Measurements from ENCODE around the gene TDRD7. TPM values are rescaled to one million over a fixed set of nuclear protein-coding genes. Genes with fewer than 3 reads are reported as not detected.

TDRD7 gene
- total and polyA plus RNA-seq, 2 of the 8 experiments (the other 6 are each of a cell fraction or from before 2014, with no cell fraction given), result 1.2 to 2.3 TPM

GRCh38 chr9:97531888-97532376 lies 120.0 kb downstream of the TDRD7 start:
- Histone ChIP-seq H3K9ac (replicated peaks in 1 of 4; ENCODE audit: extremely low read depth in 1 of 4, low read depth in 3 of 4, low read length in 3 of 4) (no peak overlapping the region), H3K56ac (replicated peaks; ENCODE audit: insufficient read length, low read depth, low read length) (no peak overlapping the region), H4K5ac (ENCODE audit: insufficient read length, low read depth, low read length) (no peak overlapping the region), H3K27ac (ENCODE audit: low read depth, low read length) (no peak overlapping the region), H2BK120ac (replicated peaks; ENCODE audit: low read depth, low read length) (no peak overlapping the region), H3K4me2 (ENCODE audit: insufficient read depth in 1 of 2, low read depth in 2 of 2, low read length in 2 of 2) (no peak overlapping the region), H3K23ac (ENCODE audit: insufficient read length) (no peak overlapping the region), H2BK12ac (ENCODE audit: low read depth, low read length) (no peak overlapping the region), H3K36me3 (ENCODE audit: control insufficient read depth in 2 of 4, insufficient read depth in 4 of 4, low read length in 3 of 4) (no peaks in the 10 kb centered on the region), H2BK5ac (ENCODE audit: low read depth, low read length) (no peak overlapping the region), H3K79me1 (ENCODE audit: low read depth, low read length) (no peaks in the 10 kb centered on the region), H2AK5ac (ENCODE audit: low read depth, low read length) (no peak overlapping the region), H2BK15ac (ENCODE audit: low read length) (no peak overlapping the region), H3K9me3 (ENCODE audit: insufficient read depth in 2 of 2, low read depth in 1 of 2, low read length in 1 of 2) (no peaks in the 10 kb centered on the region), H3K4ac (replicated peaks; ENCODE audit: insufficient read length, low read depth, low read length) (no peak overlapping the region), H3K4me3 (ENCODE audit: extremely low read depth in 1 of 4, insufficient read depth in 2 of 4, low read depth in 3 of 4, low read length in 4 of 4) (no peak overlapping the region), H2AFZ (ENCODE audit: low read length) (no peak overlapping the region), H3K79me2 (ENCODE audit: control insufficient read depth in 1 of 2, insufficient read depth in 2 of 2, low read length in 2 of 2) (no peaks in the 10 kb centered on the region), H3K14ac (ENCODE audit: insufficient read length) (no peak overlapping the region), H3K18ac (ENCODE audit: extremely low read depth, low read length) (no peak overlapping the region), H3K4me1 (replicated peaks in 1 of 4; ENCODE audit: control insufficient read depth in 3 of 4, insufficient read depth in 4 of 4, low read length in 3 of 4) (peaks cover 8 to 20% (median 17%) of the 10 kb centered on the region in 4 experiments), H4K20me1 (replicated peaks in 1 of 2; ENCODE audit: control insufficient read depth in 1 of 2, insufficient read depth in 2 of 2, low read length in 2 of 2) (no peaks in the 10 kb centered on the region), H3K23me2 (ENCODE audit: low read depth, low read length) (no peaks in the 10 kb centered on the region), H3K27me3 (replicated peaks in 1 of 4; ENCODE audit: control insufficient read depth in 3 of 4, extremely low read depth in 1 of 4, insufficient read depth in 3 of 4, low read length in 3 of 4) (peaks cover 0 to 2% (median 0%) of the 10 kb centered on the region in 4 experiments; a peak in 1 of 7 replicates), H4K91ac (replicated peaks; ENCODE audit: insufficient read length, low read length) (no peak overlapping the region), H2BK20ac (ENCODE audit: low read length) (no peak overlapping the region), H4K8ac (ENCODE audit: extremely low read depth, insufficient read depth, low read length) (no peak overlapping the region)
- 88% methylated on average over 9 of the region's 9 CpGs; no CpG with 5 or more reads in 1 of the 2 experiments for WGBS, 2 experiments (ENCODE audit: extremely low coverage in 1 of 2, insufficient coverage in 1 of 2, insufficient read length in 1 of 2, insufficient replicate concordance in 2 of 2, low coverage in 1 of 2, low lambda C conversion rate in 2 of 2, missing lambda C conversion rate in 1 of 2)
- POLR2A ChIA-PET (ENCODE audit: partially characterized antibody), result no interaction called here
- DNase-seq (ENCODE audit: low read depth in 1 of 2, low spot score in 2 of 2), result no peak
- FAIRE-seq, result no peak
- CTCF ChIA-PET (ENCODE audit: partially characterized antibody), result interaction anchor here (1.3 kb wide), 1 partner anchor 66 kb away, joined by 5 read pairs; no protein-coding TSS in a partner anchor
- TF ChIP-seq BCL11A (IDR thresholded peaks at IDR 0.05; ENCODE audit: low read depth in 2 of 2, low read length in 2 of 2) (no peak), ZNF274 (IDR thresholded peaks at IDR 0.05; ENCODE audit: borderline replicate concordance, extremely low read depth, low read length) (no peak), CBX5 (IDR thresholded peaks at IDR 0.05; ENCODE audit: low read depth, low read length) (no peak), RNF2 (IDR thresholded peaks at IDR 0.05; ENCODE audit: borderline replicate concordance, low read depth, low read length, missing control alignments, poor library complexity, severe bottlenecking) (no peak), POU5F1 (IDR thresholded peaks at IDR 0.05; ENCODE audit: low read depth, low read length) (no peak), CHD1 (IDR thresholded peaks at IDR 0.05; ENCODE audit: low read depth, low read length) (no peak), JUN (IDR thresholded peaks at IDR 0.05; ENCODE audit: low read depth, low read length) (no peak), NANOG (IDR thresholded peaks at IDR 0.05; ENCODE audit: insufficient read depth, low read depth, low read length, poor library complexity, severe bottlenecking) (no peak)

Data from H1 (cell line).